PC-9 (cell line): ENCODE results near the gene UNC13B. TPM values are rescaled to one million over a fixed set of nuclear protein-coding genes. Genes with fewer than 3 reads are reported as not detected.

Experiments
- BruUV-seq: library from RNA; stranded (reverse); fragments of 400-500 nt; replicated peaks from 2 replicates; lab custom pipeline; 2021; lab: Mats Ljungman, UMichigan
- CTCF ChIA-PET: fragments of 300-600 bp; sonication (Branson Sonifier 250); formaldehyde crosslinking; loops from one replicate; lab custom pipeline; 2022; ENCODE audit warnings: antibody characterized with exemption; lab: Charles Lee
- POLR2A ChIA-PET: fragments of 300-600 bp; sonication (Branson Sonifier 250); formaldehyde crosslinking; loops from one replicate; lab custom pipeline; 2022; ENCODE audit warnings: antibody characterized with exemption; ENCODE audit not compliant: unreplicated experiment; lab: Charles Lee
- DNase-seq, 2 experiments: peaks; one replicate each; pipeline versions ENCODE4 v3.0.0 to v3.0.0-alpha.2; 2015 to 2022; ENCODE audit warnings: mixed read lengths in 1 of 2
- H2AFZ ChIP-seq: fragments of 200-600 bp; sonication (generic); 2 replicates; pipeline ENCODE4 v1.8.1; 2017; ENCODE audit warnings: antibody characterized with exemption
- H3F3A ChIP-seq: fragments of 200-600 bp; sonication (generic); 2 replicates; pipeline ENCODE4 v1.8.1; 2017; ENCODE audit warnings: antibody characterized with exemption, mild to moderate bottlenecking, low read depth; ENCODE audit not compliant: insufficient read depth
- H3K27ac ChIP-seq: fragments of 200-600 bp; sonication (generic); 2 replicates; pipeline ENCODE4 v1.6.1; 2016; ENCODE audit warnings: mixed run types
- H3K27me3 ChIP-seq: fragments of 200-600 bp; sonication (generic); 2 replicates; pipeline ENCODE4 v1.6.1; 2016; ENCODE audit warnings: low read depth, mixed run types; ENCODE audit not compliant: insufficient read depth
- H3K36me3 ChIP-seq: fragments of 200-600 bp; sonication (generic); 2 replicates; pipeline ENCODE4 v1.6.1; 2016; ENCODE audit warnings: low read depth, mixed run types
- H3K4me1 ChIP-seq: fragments of 200-600 bp; sonication (generic); replicated peaks from 2 replicates; pipeline ENCODE4 v1.6.1; 2016; ENCODE audit warnings: mixed run types; ENCODE audit not compliant: insufficient read depth
- H3K4me2 ChIP-seq: fragments of 200-600 bp; sonication (generic); 2 replicates; pipeline ENCODE4 v1.6.1; 2017; ENCODE audit warnings: mixed run types
- H3K4me3 ChIP-seq: fragments of 200-600 bp; sonication (generic); 2 replicates; pipeline ENCODE4 v1.6.1; 2016; ENCODE audit warnings: mixed run types
- H3K79me2 ChIP-seq: fragments of 200-600 bp; sonication (generic); 2 replicates; pipeline ENCODE4 v1.6.1; 2017; ENCODE audit warnings: low read depth, mixed run types
- H3K9me2 ChIP-seq: fragments of 200-600 bp; sonication (generic); 2 replicates; pipeline ENCODE4 v1.8.1; 2017; ENCODE audit warnings: mild to moderate bottlenecking; ENCODE audit not compliant: insufficient read depth
- H3K9me3 ChIP-seq: fragments of 200-600 bp; sonication (generic); 2 replicates; pipeline ENCODE4 v1.8.1; 2016; ENCODE audit warnings: low read depth; ENCODE audit not compliant: insufficient read depth
- H4K20me1 ChIP-seq: fragments of 200-600 bp; sonication (generic); 2 replicates; pipeline ENCODE4 v1.8.1; 2017; ENCODE audit not compliant: insufficient read depth
- CTCF ChIP-seq: fragments of 200-600 bp; sonication (generic); conservative IDR thresholded peaks from 2 replicates; pipeline ENCODE4 v1.6.1; 2017; ENCODE audit warnings: mixed run types, antibody characterized with exemption, mild to moderate bottlenecking, moderate library complexity
- EZH2 ChIP-seq: fragments of 200-600 bp; sonication (generic); IDR thresholded peaks from 2 replicates; pipeline ENCODE4 v1.8.0; 2017; ENCODE audit warnings: antibody characterized with exemption, low read depth
- intact Hi-C: fragments of 100-400 bp; cut with micrococcal nuclease; formaldehyde crosslinking; loops from one replicate; pipeline ENCODE4 v1.10.0; 2022; ENCODE audit not compliant: unreplicated experiment
- total RNA-seq: library from RNA; stranded (reverse); gene quantifications from 2 replicates; pipeline ENCODE4 v1.2.3, GENCODE V29; 2021

Gene UNC13B
- total RNA-seq, 1 experiment from 2014 or later = not detected

GRCh38 chr9:35279946-35280345 is 118.1 kb downstream of the UNC13B start:
- POLR2A ChIA-PET = no interaction called here
- TF ChIP-seq CTCF (no peak), EZH2 (no peak)
- Histone ChIP-seq H3K79me2 (no peaks in the 10 kb centered on the region), H3K9me2 (no peaks in the 10 kb centered on the region), H3K27ac (no peak overlapping the region), H3K27me3 (no peaks in the 10 kb centered on the region), H4K20me1 (no peaks in the 10 kb centered on the region), H2AFZ (no peak overlapping the region), H3K4me1 (no peaks in the 10 kb centered on the region), H3K4me2 (no peak overlapping the region), H3K36me3 (no peaks in the 10 kb centered on the region), H3F3A (no peaks in the 10 kb centered on the region), H3K9me3 (no peaks in the 10 kb centered on the region), H3K4me3 (no peak overlapping the region)
- CTCF ChIA-PET = no interaction called here
- no peak for DNase-seq
- no TSS peak for BruUV-seq
- intact Hi-C loops = no loop called here

- H3K79me2 ChIP-seq = no peaks in the 10 kb centered on the region
- no peaks in the 10 kb centered on the region for H3K36me3 ChIP-seq
- ChIA-PET CTCF (no interaction called here), POLR2A (no interaction called here)
- TF ChIP-seq EZH2 (no peak), CTCF (no peak)
- no peaks in the 10 kb centered on the region for H3K9me2 ChIP-seq
- no peak for DNase-seq
- no peak overlapping the region for H3K4me2 ChIP-seq
- no peaks in the 10 kb centered on the region for H3F3A ChIP-seq
- no peaks in the 10 kb centered on the region for H3K27me3 ChIP-seq
- intact Hi-C loops = no loop called here
- H4K20me1 ChIP-seq = no peaks in the 10 kb centered on the region
- BruUV-seq = no TSS peak
- no peak overlapping the region for H3K4me3 ChIP-seq
- H3K4me1 ChIP-seq = no peaks in the 10 kb centered on the region
- H2AFZ ChIP-seq = no peak overlapping the region
- H3K27ac ChIP-seq = no peak overlapping the region
- no peaks in the 10 kb centered on the region for H3K9me3 ChIP-seq
Measured at GRCh38 chr9:35280399-35280798, 118.6 kb downstream of the UNC13B start.

DNA sequence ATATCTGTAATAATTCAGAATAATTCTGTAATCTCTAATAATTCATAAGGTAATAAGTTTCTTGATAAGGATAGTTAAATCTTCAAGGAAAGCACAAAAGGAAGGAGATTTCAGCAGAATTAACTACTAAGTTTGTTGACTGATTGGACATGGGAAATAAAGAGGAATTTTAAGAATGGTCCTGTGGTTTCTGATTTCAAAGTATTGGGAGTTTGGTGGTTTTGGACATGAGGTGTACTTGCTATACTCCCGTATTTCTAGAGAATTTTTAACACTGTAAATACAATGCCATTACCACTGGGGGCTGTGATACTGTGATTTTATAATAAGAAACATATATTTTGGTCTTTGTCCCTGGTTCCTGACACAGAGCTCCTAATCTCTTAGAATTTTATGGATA is 123.9 kb downstream of the UNC13B start:
- Histone ChIP-seq H3K4me3 (no peak overlapping the region), H3F3A (no peaks in the 10 kb centered on the region), H3K9me2 (no peaks in the 10 kb centered on the region), H3K27ac (no peak overlapping the region), H3K4me1 (no peaks in the 10 kb centered on the region), H3K79me2 (no peaks in the 10 kb centered on the region), H3K4me2 (no peak overlapping the region), H4K20me1 (no peaks in the 10 kb centered on the region), H3K27me3 (no peaks in the 10 kb centered on the region), H3K9me3 (no peaks in the 10 kb centered on the region), H3K36me3 (no peaks in the 10 kb centered on the region), H2AFZ (no peak overlapping the region)
- intact Hi-C loops = no loop called here
- CTCF ChIA-PET = no interaction called here
- POLR2A ChIA-PET = no interaction called here
- no peak for TF ChIP-seq CTCF
- TF ChIP-seq EZH2 = no peak
- DNase-seq = no peak
- no TSS peak for BruUV-seq
